KMS-11 (cell line): ENCODE measurements around the gene PRRT4.

Experiments
- H2AFZ ChIP-seq: fragments of 200-600 bp; sonication (generic); 2 replicates; pipeline ENCODE4 v1.6.1; 2016; ENCODE audit warnings: antibody characterized with exemption, mixed run types, low read depth
- H3K27ac ChIP-seq: fragments of 200-600 bp; sonication (generic); 2 replicates; pipeline ENCODE4 v1.6.1; 2016; ENCODE audit warnings: mild to moderate bottlenecking, mixed run types
- H3K27me3 ChIP-seq: fragments of 200-600 bp; sonication (generic); 2 replicates; pipeline ENCODE4 v1.6.1; 2017; ENCODE audit warnings: mild to moderate bottlenecking, low read depth, mixed run types, moderate library complexity; ENCODE audit not compliant: insufficient read depth
- H3K36me3 ChIP-seq: fragments of 200-600 bp; sonication (generic); 2 replicates; pipeline ENCODE4 v1.6.1; 2017; ENCODE audit warnings: mild to moderate bottlenecking, mixed run types; ENCODE audit not compliant: insufficient read depth
- H3K4me1 ChIP-seq: fragments of 200-600 bp; sonication (generic); 2 replicates; pipeline ENCODE4 v1.6.1; 2016; ENCODE audit warnings: mild to moderate bottlenecking, low read depth, mixed run types; ENCODE audit not compliant: poor library complexity, severe bottlenecking
- H3K4me2 ChIP-seq: fragments of 200-600 bp; sonication (generic); 2 replicates; pipeline ENCODE4 v1.7.0; 2016; ENCODE audit warnings: mild to moderate bottlenecking, mixed run types
- H3K4me3 ChIP-seq: fragments of 200-600 bp; sonication (generic); IDR thresholded peaks from 2 replicates; pipeline ENCODE4 v1.6.1; 2017; ENCODE audit warnings: low read depth, low read length, mixed read lengths; ENCODE audit not compliant: insufficient read depth
- H3K79me2 ChIP-seq: fragments of 200-600 bp; sonication (generic); 2 replicates; pipeline ENCODE4 v1.6.1; 2016; ENCODE audit warnings: low read depth, mixed run types; ENCODE audit not compliant: insufficient read depth
- H3K9ac ChIP-seq: fragments of 200-600 bp; sonication (generic); 2 replicates; pipeline ENCODE4 v1.6.1; 2016; ENCODE audit warnings: mild to moderate bottlenecking, mixed run types
- H4K20me1 ChIP-seq: fragments of 200-600 bp; sonication (generic); 2 replicates; pipeline ENCODE4 v1.6.1; 2016; ENCODE audit warnings: mild to moderate bottlenecking, mixed run types; ENCODE audit not compliant: insufficient read depth
- TF ChIP-seq, protein P1 (sequence below): fragments of 200-600 bp; sonication (generic); conservative IDR thresholded peaks from 2 replicates; pipeline ENCODE4 v1.6.1; 2017; ENCODE audit warnings: low read depth, mild to moderate bottlenecking, antibody characterized with exemption, low read length, moderate library complexity, mixed read lengths

Gene PRRT4

DNA sequence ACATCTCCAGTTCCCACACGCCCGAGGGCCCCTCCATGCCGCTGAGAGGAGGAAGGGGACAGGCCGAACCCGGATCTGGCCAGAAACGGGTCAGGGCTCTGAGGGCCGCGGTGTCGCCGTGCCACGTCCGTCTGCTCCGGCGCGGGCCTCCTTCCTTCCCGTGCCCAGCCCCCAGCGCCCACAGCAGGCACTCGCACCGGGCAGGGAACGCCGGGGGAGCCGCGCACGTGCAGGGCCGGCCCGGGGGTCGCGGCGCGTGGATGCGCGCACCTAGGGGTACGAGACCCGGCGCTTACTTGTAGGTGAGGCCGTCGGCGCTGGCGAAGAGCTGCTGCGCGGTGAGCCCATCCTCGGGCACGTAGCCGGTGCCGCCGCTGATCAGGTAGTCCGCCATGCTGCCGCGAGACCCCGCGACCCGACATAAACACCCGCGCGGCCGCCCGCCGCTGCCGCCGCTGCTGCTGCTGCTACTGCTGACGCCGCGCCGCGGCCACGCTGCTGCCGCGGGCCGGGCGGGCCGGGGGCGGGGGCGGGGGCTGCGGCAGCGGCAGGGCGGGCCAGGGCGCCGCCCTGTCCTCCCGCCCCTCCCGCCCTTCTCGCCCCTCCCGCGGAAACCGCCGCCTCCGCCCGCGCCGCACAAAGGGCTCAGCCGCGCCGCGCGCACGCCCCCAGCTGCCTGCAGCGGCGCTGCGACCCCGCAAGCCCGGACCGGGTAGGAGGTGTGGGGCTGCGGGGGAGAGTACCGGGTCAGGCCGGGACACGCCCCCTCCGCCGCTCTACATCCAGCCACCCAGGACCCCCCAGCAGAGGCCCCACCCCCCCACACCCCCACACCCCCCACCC lies 44.2 kb upstream of the PRRT4 start:
- peaks cover 32% of the 10 kb centered on the region for H3K4me1 ChIP-seq
- H3K27ac ChIP-seq = peak overlapping the region; percentile 14
- peak overlapping the region; percentile 65 for H3K4me3 ChIP-seq
- peaks cover 31% of the 10 kb centered on the region for H3K79me2 ChIP-seq
- TF ChIP-seq, protein P1, sequence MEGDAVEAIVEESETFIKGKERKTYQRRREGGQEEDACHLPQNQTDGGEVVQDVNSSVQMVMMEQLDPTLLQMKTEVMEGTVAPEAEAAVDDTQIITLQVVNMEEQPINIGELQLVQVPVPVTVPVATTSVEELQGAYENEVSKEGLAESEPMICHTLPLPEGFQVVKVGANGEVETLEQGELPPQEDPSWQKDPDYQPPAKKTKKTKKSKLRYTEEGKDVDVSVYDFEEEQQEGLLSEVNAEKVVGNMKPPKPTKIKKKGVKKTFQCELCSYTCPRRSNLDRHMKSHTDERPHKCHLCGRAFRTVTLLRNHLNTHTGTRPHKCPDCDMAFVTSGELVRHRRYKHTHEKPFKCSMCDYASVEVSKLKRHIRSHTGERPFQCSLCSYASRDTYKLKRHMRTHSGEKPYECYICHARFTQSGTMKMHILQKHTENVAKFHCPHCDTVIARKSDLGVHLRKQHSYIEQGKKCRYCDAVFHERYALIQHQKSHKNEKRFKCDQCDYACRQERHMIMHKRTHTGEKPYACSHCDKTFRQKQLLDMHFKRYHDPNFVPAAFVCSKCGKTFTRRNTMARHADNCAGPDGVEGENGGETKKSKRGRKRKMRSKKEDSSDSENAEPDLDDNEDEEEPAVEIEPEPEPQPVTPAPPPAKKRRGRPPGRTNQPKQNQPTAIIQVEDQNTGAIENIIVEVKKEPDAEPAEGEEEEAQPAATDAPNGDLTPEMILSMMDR = no peak
- H3K36me3 ChIP-seq = no peaks in the 10 kb centered on the region
- H3K4me2 ChIP-seq = peak overlapping the region; percentile 100
- peaks cover 6% of the 10 kb centered on the region for H4K20me1 ChIP-seq
- peak overlapping the region; percentile 92 for H3K9ac ChIP-seq
- H2AFZ ChIP-seq = peak overlapping the region; percentile 60
- H3K27me3 ChIP-seq = peaks cover 9% of the 10 kb centered on the region; the same call in 1 of the 2 replicates

DNA sequence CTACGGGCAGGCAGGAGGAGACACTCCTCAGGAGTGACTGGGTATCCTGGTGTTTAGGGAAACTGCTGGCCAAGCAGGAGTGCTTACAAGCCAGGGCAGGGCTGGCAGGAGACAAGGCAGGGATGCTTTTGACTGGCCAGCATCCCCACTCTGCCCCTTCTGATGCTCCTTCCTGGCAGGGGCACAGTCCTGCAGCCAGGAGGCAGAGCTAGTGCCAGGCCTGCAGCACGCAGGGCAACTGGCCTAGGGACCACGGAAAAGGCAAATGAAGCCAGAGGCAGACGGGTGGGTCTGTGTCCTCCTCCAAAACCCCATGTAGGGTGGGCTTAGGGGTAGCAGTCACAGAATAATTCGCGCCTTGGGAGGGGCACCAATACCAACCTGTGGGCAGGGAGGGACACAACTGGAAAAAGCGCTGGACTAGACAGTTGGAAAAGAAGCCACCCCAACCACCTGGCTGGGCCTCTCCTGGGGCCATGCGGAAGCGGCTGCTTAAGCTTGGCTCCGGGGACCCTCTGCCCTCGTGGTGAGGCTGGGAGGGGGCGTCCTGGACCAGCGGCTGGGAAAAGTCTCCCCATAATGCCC lies 43.5 kb upstream of the PRRT4 start:
- Histone ChIP-seq H3K4me2 (peak overlapping the region; percentile 100), H3K79me2 (peaks cover 31% of the 10 kb centered on the region), H3K27me3 (peaks cover 9% of the 10 kb centered on the region; the same call in 1 of the 2 replicates), H3K9ac (peak overlapping the region; percentile 92), H3K36me3 (no peaks in the 10 kb centered on the region), H2AFZ (peak overlapping the region; percentile 60), H3K27ac (peak overlapping the region; percentile 14), H4K20me1 (peaks cover 6% of the 10 kb centered on the region), H3K4me1 (peaks cover 27% of the 10 kb centered on the region), H3K4me3 (peak overlapping the region; percentile 65)
- TF ChIP-seq, protein P1 = no peak

DNA sequence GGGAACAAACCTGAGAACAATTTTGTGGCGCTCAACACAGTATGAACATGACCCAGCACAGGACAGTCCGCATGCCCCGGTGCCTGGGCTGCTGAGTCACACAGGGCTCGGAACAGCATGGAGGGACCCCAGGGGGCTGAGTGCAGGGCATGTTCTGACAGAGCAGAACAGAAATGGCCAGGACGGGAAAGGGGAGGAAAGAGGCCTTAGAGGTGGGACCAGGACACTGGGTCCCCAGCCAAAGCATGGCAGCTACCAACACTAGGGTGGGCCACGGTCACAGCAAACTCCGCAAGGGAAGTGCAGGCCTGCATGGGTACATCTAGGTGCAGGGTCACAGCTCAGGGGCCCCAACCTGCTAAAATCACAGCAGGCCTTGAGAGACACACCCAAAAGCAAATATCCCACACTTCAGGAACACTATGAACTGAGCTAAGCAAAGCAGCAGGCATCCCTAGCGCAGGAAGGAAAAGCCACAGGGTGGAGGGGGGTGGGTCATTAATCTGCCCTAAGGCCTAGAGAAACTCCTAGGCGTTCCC lies 42.7 kb upstream of the PRRT4 start:
- H3K4me3 ChIP-seq = no peak overlapping the region
- peaks cover 25% of the 10 kb centered on the region for H3K4me1 ChIP-seq
- no peak overlapping the region for H3K27ac ChIP-seq
- TF ChIP-seq, protein P1 = no peak
- no peaks in the 10 kb centered on the region for H3K36me3 ChIP-seq
- H2AFZ ChIP-seq = no peak overlapping the region
- H3K27me3 ChIP-seq = peaks cover 8% of the 10 kb centered on the region; the same call in 1 of the 2 replicates
- H3K4me2 ChIP-seq = peak overlapping the region; percentile 100
- H4K20me1 ChIP-seq = peaks cover 6% of the 10 kb centered on the region
- H3K79me2 ChIP-seq = peaks cover 31% of the 10 kb centered on the region
- H3K9ac ChIP-seq = peak overlapping the region; percentile 92; the same call in 1 of the 2 replicates

- Histone ChIP-seq H3K36me3 (no peaks in the 10 kb centered on the region), H2AFZ (no peak overlapping the region), H3K4me3 (no peak overlapping the region), H3K9ac (no peak overlapping the region), H3K4me2 (peak overlapping the region; percentile 100), H3K79me2 (peaks cover 31% of the 10 kb centered on the region), H3K27me3 (peaks cover 2% of the 10 kb centered on the region; the same call in 1 of the 2 replicates), H3K27ac (no peak overlapping the region), H3K4me1 (peaks cover 20% of the 10 kb centered on the region), H4K20me1 (peaks cover 6% of the 10 kb centered on the region)
- TF ChIP-seq, protein P1 = no peak
Observed at GRCh38 chr7:128403676-128404075, 42.2 kb upstream of the PRRT4 start.
